Measurements from ENCODE around the gene SNN. TPM values are rescaled to one million over a fixed set of nuclear protein-coding genes. Genes with fewer than 3 reads are reported as not detected.

Gene SNN
- polyA plus RNA-seq, 3 donors = 8.6 to 39.9 (median 33.2) TPM

DNA sequence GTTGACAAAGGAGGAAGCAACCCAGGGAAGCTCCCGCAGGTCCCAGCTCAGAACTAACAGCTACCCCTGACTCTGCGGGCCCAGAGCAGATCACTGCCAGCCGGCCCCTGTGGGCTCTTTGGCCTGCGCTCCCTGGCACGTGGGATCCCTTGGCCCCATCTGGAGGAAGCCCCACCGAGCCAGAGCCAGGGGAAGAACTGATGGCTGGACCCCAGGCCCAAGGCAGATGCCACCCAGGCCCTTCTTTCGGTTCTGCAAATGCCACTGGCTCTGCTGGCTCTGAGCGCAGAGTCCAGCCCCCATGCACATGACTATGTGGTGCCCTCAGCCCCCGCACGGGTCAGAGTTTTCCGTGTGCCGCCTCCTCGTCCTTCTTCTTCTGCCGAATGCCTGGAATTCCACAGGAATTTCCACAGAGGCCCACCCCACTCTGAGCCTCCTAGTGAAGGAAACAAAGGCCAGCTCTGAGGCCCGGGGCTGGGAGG, 35.8 kb upstream of the SNN start:
- no peak overlapping the region for H3K27ac ChIP-seq (ENCODE audit: low read depth, low read length)
- WGBS, 3 donors = 48 to 58% (median 52%) methylated on average over 13 to 15 of the region's 15 CpGs

DNA sequence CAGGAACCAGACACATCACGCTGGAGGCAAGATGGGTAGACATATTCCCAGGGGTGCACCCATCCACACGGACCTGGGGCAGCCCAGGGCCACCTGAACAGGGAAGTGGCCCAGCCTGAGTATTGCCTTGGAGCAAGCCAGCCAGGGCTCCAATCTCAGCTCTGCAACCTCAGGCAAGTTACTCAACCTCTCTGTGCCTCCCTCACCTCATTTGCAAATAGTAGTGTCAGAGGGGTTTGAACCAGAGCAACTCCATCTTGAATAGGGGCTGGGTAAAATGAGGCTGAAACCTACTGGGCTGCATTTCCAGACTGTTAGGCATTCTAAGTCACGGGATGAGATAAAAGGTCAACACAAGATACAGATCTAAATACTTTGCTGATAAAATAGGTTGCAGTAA, 35.1 kb upstream of the SNN start:
- no peak overlapping the region for H3K27ac ChIP-seq (ENCODE audit: low read depth, low read length)
- 74 to 83% (median 81%) methylated on average over 3 of the region's 3 CpGs for WGBS, 3 donors

DNA sequence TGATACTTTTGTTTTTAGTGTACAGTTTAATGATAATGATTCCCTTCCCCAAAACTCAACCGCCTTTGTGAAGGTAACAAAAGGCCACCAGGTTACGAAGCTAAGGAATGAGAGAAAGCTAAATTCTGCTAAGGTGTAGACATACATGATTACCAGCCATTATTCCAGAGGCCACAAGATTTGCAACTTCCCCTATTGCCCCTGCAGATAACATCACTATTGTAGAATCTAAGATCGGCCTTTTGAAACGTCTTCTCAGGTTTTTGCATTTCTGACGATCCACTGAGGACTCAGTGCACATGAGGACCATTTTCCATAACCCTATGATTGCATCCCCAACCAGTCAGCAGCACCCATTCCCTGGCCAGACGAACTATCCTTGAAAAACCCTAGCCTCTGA, 33.9 kb upstream of the SNN start:
- whole genome bisulfite sequencing, 3 donors = 63 to 85% (median 68%) methylated on average over 6 of the region's 6 CpGs
- H3K27ac ChIP-seq (ENCODE audit: low read depth, low read length) = no peak overlapping the region

DNA sequence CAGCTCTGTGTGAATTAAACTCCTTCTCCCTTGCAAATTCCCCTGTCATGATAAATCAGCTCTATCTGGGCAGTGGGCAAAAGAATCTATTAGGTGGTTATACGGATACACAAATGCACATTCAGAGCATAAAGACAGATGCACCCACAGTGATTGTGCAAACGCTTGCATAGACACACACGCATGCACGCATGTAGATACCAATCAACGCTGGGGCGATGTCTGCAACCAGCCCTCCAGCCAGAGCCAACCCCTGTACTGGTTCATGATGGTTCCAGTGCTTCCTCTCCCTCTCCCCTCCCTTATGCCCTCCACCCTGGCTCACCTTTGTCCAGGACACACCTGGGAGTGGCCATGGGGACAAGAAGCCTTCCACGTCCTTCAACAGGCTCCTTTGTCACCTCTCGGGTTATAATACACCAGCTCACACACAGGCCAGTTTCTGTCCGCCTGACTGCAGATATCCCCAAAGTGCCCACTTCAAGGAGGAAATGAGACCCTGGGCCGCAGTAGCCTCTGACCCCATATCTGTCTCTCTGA, 33.1 kb upstream of the SNN start:
- 89 to 90% (median 89%) methylated on average over 10 of the region's 10 CpGs for WGBS, 3 donors
- H3K27ac ChIP-seq (ENCODE audit: low read depth, low read length) = no peak overlapping the region

DNA sequence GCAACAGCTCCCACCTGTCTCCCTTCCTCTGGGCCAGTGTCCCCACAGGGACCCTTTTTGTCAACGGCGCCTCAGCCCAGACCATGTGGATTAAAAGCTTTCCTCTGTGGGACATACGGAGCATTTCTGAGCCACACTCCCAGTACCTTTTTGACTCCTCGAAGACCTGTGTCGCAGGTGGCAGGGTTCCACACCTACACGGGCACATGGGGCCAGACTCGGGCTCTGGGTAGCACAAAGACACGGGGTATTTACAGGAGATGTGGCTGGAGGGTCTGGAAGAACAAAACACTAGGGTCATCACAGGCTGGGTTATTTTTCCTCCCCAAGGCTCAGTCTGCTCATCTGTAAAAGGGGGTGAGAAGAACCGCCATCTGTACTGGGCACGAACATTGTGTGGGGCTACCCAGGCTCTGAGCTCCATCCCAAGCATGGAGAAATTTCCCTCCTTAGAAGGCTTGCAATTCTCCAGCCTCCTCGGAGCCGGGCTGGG, 32.5 kb upstream of the SNN start:
- 70 to 88% (median 86%) methylated on average over 12 of the region's 12 CpGs for WGBS, 3 donors
- no peak overlapping the region for H3K27ac ChIP-seq (ENCODE audit: low read depth, low read length)

DNA sequence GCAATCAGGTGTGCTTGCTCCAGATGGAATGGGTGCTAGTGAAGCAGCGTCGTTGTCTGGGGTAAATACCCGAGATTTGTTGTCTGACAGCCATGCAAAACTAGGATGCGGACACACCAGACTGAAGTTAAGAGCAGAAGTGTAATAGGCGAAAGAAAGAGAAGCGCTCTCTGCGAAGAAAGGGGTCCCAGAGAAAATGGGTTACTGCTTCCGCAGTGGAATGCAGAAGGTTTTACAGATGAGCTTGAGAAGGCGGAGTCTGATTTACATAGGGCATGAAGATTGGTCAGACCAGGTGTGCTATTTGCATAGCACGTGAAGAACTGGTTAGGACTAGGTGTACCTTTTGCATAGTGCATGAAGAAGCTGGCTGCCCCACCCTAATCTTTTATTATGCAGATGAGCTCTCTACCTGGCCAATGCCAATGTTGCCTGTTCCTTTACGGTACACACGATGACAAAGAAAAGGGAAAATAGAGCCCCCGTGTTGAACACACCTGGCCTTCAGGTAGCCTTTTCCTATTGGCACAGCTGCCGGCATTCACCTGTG, 32.0 kb upstream of the SNN start:
- no peak overlapping the region for H3K27ac ChIP-seq (ENCODE audit: low read depth, low read length)
- WGBS, 3 donors = 29 to 61% (median 56%) methylated on average over 14 of the region's 14 CpGs

DNA sequence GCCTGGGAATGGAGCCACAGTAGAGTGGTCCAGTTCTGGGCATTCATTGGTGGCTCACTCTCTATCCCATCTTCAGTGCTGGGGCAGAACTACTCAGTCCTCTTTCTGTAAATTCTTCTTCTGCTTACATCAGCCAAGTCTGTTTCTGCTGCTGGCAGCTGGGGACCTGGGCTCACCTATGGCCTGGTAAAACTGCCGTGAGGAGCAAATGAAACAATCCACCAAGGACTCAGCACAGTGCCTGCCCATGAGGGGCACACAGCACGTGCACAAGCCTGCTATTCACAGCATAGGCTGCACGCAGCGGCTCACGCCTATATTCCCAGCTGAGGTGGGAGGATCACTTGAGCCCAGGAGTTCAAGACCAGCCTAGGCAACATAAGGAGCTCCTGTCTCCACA, 30.9 kb upstream of the SNN start:
- WGBS, 3 donors = 63 to 87% (median 80%) methylated on average over 5 of the region's 5 CpGs
- H3K27ac ChIP-seq (ENCODE audit: low read depth, low read length) = no peak overlapping the region

DNA sequence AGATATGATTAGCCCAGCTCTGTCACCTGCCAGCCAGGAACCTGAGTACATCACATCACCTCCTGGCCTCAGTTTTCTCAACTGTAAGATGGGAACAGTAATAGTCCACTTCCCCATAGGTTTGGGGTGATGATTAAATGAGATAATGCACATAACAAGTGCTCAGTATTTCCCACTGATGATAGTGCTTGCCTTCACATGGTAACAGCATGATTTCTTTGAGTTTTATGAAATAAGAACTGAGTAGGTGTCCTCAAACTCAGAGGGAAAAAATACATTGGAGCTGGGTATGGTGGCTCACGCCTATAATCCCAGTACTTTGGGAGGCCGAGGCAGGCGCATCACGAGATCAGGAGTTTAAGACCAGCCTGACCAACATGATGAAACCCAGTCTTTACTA, 30.1 kb upstream of the SNN start:
- WGBS, 3 donors = 82 to 97% (median 92%) methylated on average over 4 of the region's 4 CpGs

DNA sequence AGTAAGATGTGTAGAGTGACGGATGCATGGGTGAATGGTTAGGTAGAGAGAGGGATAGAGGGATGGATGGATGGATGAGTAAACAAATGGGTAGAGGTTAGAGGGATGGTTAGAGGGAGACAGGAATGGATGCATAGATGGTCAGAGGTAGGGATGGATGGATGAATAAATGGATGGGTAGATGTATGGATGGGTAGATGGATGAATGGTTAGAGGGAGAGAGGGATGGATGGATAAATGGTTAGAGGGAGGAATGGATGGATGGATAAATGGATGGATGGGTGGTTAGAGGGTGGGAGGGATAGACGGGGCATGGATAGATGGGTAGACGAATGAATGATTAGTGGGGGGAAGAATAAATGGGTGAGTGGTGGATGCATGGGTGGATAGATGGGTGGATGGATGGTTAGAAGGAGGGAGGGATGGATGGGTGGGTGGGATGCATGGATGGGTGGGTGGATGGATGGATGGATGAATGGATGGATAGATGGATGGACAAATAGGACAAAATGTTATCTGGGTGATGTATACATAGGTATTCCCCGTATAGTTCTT, 29.2 kb upstream of the SNN start:
- 48 to 55% (median 51%) methylated on average over 4 of the region's 4 CpGs for WGBS, 3 donors
- no peak overlapping the region for H3K27ac ChIP-seq (ENCODE audit: low read depth, low read length)

More for the DNA sequence above, 30.1 kb upstream of the SNN start:
- no peak overlapping the region for H3K27ac ChIP-seq (ENCODE audit: low read depth, low read length)

DNA sequence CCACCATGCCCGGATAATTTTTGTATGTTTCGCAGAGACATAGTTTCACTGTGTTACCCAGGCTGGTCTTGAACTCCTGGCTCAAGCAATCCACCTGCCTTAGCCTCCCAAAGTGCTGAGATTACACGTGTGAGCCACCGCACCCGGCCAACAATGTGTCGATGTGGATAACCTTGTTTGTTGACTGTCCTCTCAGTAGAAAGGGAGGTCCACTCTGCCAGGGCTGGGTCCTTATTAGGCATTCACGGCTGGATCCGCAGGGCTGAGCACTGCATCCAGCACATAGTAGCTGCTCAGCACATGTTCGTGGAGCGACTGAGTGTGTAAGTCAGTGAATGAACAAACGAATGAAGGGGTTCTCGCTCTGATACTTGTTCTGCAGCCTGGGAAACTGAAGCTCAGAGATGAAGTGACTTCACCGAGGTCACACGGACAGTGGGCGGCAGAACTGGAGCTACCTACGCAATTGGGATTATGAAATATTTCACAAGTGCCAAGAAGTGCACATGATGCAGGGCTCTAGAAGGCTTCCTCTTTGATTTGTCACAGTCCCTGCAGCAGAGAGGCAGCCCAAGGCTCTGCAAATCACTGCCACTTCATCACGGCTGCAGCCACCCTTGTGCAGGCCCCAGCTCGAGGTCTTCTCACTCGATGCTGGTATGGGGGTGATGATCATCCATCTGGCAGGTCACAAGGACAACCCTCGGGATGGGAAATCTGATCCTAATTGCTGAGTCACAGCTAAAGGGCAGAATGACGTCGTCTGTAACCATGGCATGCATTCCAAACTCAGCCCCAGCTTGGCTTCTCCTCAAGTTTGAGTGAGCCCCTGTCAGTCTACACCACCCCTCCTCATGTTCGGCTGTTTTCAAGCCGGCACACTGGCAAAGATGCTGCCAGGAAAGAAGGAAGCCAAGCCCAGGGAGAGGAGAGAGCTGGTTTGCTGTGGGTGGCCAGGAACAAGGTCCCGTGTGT, 28.0 kb upstream of the SNN start:
- H3K27ac ChIP-seq (ENCODE audit: low read depth, low read length) = peak overlapping the region; percentile 91
- 41 to 44% (median 42%) methylated on average over 25 of the region's 25 CpGs for WGBS, 3 donors

DNA sequence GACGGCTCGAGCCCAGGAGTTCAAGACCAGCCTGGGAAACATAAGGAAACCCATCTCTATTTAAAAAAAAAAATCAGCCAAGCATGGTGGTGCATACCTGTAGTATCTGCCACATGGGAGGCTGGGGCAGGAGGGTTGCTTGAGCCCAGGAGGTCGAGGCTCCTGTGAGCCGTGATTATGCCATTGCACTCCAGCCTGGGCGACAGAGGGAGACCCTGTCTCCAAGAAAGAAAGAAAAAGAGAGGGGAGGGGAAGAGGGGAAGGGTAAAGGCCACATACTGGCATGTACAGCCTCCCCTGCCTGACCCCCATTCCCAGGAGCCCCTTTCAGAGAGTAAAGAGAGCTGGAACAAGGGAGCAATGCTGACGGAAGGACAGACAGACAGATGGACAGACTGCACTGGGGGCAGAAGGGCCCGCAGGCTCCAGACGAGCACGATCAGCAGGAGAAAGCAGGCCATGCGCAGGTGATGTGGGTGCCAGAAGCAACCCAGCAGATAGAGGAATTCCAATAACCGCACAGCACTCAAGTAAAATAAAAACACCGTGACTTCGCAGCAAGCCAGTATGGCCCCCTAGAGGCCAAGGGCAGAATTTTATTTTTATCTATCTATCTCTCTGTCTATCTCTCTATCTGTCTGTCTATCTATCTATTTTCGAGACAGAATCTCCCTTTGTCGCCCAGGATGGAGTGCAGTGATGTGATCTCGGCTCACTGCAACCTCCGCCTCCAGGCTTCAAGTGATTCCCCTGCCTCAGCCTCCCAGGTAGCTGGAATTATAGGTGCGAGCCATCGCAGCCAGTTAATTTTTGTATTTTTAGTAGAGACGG, 27.1 kb upstream of the SNN start:
- 37 to 43% (median 42%) methylated on average over 20 of the region's 20 CpGs for WGBS, 3 donors
- H3K27ac ChIP-seq (ENCODE audit: low read depth, low read length) = peak overlapping the region; percentile 85

DNA sequence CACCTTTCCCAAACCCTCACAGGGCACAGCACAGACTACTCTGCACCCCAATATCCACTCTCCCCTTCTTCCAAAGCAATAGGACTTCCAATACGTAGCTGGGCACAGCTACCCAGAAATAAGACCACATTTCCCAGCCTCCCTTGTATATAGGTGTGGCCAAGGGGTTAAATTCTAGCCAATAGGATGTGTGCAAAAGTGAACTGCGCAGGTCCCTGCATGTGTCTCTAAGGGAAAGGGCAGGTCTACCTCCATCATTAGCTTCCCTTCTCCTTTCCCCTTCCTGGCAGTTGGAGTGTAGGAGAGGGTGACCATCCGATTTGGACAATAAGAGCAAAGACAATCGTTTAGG, 25.5 kb upstream of the SNN start:
- no peak overlapping the region for H3K27ac ChIP-seq (ENCODE audit: low read depth, low read length)
- 49 to 56% (median 53%) methylated on average over 4 of the region's 4 CpGs for WGBS, 3 donors

DNA sequence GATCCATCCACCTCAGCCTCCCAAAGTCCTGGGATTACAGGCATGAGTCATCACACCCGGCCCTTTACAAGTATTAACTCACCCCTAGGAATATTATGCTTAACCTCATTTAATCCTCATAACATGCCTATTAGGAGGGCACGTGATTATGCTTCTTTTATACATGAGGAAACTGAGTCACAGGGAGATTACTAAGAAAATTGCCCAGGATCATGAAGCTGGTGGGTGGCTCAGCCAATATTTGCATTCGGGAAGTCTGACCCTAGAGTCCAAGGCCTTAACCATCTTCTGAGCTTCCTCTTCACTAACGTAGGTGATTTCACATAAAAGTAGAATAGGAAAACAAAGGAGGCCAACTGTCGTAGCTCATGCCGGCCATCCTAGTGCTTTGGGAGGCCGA, 19.0 kb upstream of the SNN start:
- 78 to 81% (median 79%) methylated on average over 7 of the region's 7 CpGs for WGBS, 3 donors
- no peak overlapping the region for H3K27ac ChIP-seq (ENCODE audit: low read depth, low read length)

DNA sequence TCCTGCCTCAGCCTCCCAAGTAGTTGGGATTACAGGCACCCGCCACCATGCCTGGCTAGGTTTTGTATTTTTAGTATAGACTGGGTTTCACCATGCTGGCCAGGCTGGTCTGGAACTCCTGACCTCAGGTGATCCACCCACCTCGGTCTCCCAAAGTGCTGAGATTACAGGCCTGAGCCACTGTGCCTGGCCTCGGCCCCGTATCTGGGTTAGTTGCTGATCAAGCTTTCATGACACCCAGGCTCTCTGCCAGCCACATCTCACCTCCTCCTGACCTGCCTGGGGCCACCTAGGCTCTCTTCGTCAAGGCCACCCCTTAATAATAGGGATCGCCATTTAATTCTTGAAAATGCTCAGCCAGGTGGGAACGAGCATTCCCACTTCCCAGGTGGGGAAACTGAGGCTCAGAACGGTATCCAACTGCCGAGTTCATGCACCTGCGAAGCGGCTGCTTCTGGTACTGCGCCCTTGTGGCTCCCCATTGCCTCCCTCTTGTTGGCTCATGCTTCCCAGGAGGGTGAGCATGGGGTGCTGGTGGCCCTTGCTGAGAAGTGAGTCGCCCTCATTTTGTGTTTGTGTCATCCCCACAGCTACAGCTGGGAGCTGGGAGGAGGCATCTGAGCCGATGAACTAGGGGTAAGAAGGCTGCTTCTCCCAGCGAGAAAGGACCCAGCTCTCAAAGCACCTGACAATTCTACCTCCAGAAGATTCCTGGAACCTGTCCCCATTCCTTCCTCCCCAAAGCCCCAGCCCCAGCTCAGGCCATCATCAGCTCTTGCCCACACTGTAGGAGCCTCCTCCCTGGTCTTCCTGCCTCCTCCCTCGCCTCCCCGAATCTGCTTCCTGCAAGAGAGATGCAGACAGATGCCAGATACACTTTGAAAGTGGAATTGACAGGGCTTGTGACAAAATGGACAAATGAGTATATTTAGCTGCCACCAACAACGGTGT, 17.3 kb upstream of the SNN start:
- 75 to 82% (median 76%) methylated on average over 18 of the region's 18 CpGs for WGBS, 3 donors
- no peak overlapping the region for H3K27ac ChIP-seq (ENCODE audit: low read depth, low read length)

DNA sequence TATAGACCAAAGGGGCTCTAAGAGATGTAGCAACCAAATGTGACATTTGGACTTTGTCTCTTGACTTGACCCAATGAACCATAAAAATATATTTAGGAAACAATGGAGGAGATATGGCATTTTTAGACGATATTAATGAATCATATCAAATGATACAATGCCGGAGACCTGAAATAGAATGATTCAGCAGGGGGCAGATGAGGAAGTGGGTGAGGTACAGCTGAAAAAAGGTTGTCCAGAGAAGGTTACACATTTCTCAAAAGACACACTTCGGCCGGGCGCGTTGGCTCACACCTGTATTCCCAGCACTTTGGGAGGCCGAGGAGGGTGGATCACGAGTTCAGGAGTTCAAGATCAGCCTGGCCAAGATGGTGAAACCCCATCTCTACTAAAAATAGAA, 16.5 kb upstream of the SNN start:
- H3K27ac ChIP-seq (ENCODE audit: low read depth, low read length) = no peak overlapping the region
- WGBS, 3 donors = 68 to 81% (median 72%) methylated on average over 8 of the region's 8 CpGs

DNA sequence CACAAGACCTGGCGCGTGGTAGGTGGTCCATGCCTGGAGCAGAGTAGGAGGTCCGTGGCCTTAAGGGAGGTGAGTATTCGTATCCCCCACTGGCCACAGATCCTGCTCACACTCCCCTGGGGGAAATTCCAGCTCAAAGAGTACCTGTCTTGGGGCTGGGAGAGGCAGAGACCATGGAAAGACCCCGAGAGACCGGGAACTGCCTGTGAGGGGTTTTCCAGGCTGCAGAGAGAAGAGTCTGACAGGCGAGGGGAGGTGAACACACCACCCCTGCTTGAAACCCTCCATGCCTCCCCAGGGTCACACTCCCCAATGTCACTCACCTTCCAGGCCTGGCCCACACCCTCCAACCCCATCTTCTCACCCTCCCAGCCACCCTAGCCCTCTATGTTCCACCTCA, 12.6 kb upstream of the SNN start:
- WGBS, 3 donors = 85 to 93% (median 92%) methylated on average over 7 of the region's 7 CpGs
- no peak overlapping the region for H3K27ac ChIP-seq (ENCODE audit: low read depth, low read length)

DNA sequence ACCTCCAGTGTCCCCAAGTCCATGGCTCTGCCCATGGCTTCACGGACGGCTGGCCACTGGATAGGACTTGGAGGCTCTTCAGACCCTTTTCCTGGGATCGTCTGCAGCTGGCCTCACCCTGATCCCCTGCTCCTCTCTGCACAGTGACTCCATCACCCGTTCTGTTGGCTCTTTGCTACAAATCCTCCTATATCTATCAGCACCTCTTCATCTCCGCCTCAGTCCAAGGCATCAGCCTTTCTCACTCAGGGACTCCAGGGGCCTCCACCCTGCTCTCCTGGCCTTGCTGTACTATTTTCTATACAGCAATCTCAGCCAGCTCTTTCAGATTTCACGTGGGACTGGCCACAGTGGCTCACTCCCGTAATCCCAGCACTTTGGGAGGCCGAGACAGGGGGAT, 10.7 kb upstream of the SNN start:
- no peak overlapping the region for H3K27ac ChIP-seq (ENCODE audit: low read depth, low read length)
- WGBS, 3 donors = 88 to 93% (median 89%) methylated on average over 8 of the region's 8 CpGs

Data from adipose tissue (tissue), 3 donors.